Osteoblast (primary cell): ENCODE data around the gene SLC10A4. TPM values are rescaled to one million over a fixed set of nuclear protein-coding genes. Genes with fewer than 3 reads are reported as not detected.
A peak's percentile ranks its signal among the peaks of the same experiment; 100 is the strongest.
"Not testable (repeated sequence)": the region's sequence is repeated elsewhere in the genome, so short reads cannot be mapped to it uniquely, and the experiment has no call there.

Experiments used
- DNase-seq: peaks from one replicate; pipeline ENCODE4 v3.0.0; 2011; ENCODE audit warnings: low spot score, mixed read lengths; ENCODE audit not compliant: insufficient read length; ENCODE audit errors: missing footprints
- H2AFZ ChIP-seq: 2 replicates; pipeline ENCODE4 v1.6.0; 2011; ENCODE audit warnings: mild to moderate bottlenecking, low read length
- H3K27ac ChIP-seq: 2 replicates; pipeline ENCODE4 v1.5.1; 2011; ENCODE audit warnings: mild to moderate bottlenecking, low read depth, low read length, moderate library complexity
- H3K27me3 ChIP-seq: 2 replicates; pipeline ENCODE4 v1.6.0; 2012; ENCODE audit warnings: mild to moderate bottlenecking, control low read depth, inconsistent platforms, low read length, moderate library complexity; ENCODE audit not compliant: insufficient read depth
- H3K36me3 ChIP-seq: 2 replicates; pipeline ENCODE4 v1.5.1; 2011; ENCODE audit warnings: mild to moderate bottlenecking, low read length, control low read depth, moderate library complexity; ENCODE audit not compliant: insufficient read depth
- H3K4me1 ChIP-seq: 2 replicates; pipeline ENCODE4 v1.5.1; 2011; ENCODE audit warnings: mild to moderate bottlenecking, low read length, control low read depth, moderate library complexity; ENCODE audit not compliant: insufficient read depth
- H3K4me2 ChIP-seq: 2 replicates; pipeline ENCODE4 v1.6.0; 2011; ENCODE audit warnings: mild to moderate bottlenecking, low read length; ENCODE audit not compliant: insufficient read depth
- H3K4me3 ChIP-seq: fragments of 200-600 bp; sonication (generic); 3 replicates; pipeline ENCODE4 v1.5.1; 2012; ENCODE audit warnings: mild to moderate bottlenecking, low read length, inconsistent platforms; ENCODE audit not compliant: insufficient read depth
- H3K79me2 ChIP-seq: 2 replicates; pipeline ENCODE4 v1.6.0; 2012; ENCODE audit warnings: mild to moderate bottlenecking, low read length, control low read depth, inconsistent platforms; ENCODE audit not compliant: insufficient read depth
- H3K9me3 ChIP-seq: 2 replicates; pipeline ENCODE4 v1.5.1; 2011; ENCODE audit warnings: low read depth, low read length, control low read depth
- H4K20me1 ChIP-seq: 2 replicates; pipeline ENCODE4 v1.6.0; 2012; ENCODE audit warnings: mild to moderate bottlenecking, low read length, control low read depth; ENCODE audit not compliant: insufficient read depth
- total RNA-seq: library from RNA; depleted of rRNA; stranded (reverse); fragments of >200 nt; gene quantifications from 2 replicates; pipeline ENCODE4 v1.2.3, GENCODE V29; 2012
- TF ChIP-seq, protein P1 (sequence below): IDR thresholded peaks from 2 replicates; pipeline ENCODE4 v1.5.1; 2011; ENCODE audit warnings: mild to moderate bottlenecking, low read depth, low read length, moderate library complexity; ENCODE audit errors: extremely low read depth

SLC10A4 gene
- not detected in 2 replicates for total RNA-seq

- Histone ChIP-seq H4K20me1 (no peaks in the 10 kb centered on the region), H3K4me3 (peak within 1 kb of the TSS; percentile 27), H3K4me2 (no peak within 1 kb of the TSS), H2AFZ (peak within 1 kb of the TSS; percentile 62), H3K9me3 (no peaks in the 10 kb centered on the region), H3K79me2 (no peaks in the 10 kb centered on the region), H3K27me3 (peaks cover 71% of the 10 kb centered on the region), H3K4me1 (no peaks in the 10 kb centered on the region), H3K36me3 (no peaks in the 10 kb centered on the region), H3K27ac (no peak within 1 kb of the TSS)
- TF ChIP-seq, protein P1, sequence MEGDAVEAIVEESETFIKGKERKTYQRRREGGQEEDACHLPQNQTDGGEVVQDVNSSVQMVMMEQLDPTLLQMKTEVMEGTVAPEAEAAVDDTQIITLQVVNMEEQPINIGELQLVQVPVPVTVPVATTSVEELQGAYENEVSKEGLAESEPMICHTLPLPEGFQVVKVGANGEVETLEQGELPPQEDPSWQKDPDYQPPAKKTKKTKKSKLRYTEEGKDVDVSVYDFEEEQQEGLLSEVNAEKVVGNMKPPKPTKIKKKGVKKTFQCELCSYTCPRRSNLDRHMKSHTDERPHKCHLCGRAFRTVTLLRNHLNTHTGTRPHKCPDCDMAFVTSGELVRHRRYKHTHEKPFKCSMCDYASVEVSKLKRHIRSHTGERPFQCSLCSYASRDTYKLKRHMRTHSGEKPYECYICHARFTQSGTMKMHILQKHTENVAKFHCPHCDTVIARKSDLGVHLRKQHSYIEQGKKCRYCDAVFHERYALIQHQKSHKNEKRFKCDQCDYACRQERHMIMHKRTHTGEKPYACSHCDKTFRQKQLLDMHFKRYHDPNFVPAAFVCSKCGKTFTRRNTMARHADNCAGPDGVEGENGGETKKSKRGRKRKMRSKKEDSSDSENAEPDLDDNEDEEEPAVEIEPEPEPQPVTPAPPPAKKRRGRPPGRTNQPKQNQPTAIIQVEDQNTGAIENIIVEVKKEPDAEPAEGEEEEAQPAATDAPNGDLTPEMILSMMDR = no peak
- DNase-seq = peak; percentile 79
Observed at GRCh38 chr4:48483006-48483776, at the start of gene SLC10A4. SLC10A4 (plus strand) TSS chr4:48483343; CDS start chr4:48483562, 219 bp downstream.

- Histone ChIP-seq H3K79me2 (no peaks in the 10 kb centered on the region), H3K36me3 (no peaks in the 10 kb centered on the region), H2AFZ (no peak overlapping the region), H4K20me1 (no peaks in the 10 kb centered on the region), H3K4me2 (no peak overlapping the region), H3K4me3 (no peak overlapping the region), H3K9me3 (no peaks in the 10 kb centered on the region), H3K27ac (no peak overlapping the region), H3K27me3 (peaks cover 2% of the 10 kb centered on the region), H3K4me1 (no peaks in the 10 kb centered on the region)
- DNase-seq = no peak
- TF ChIP-seq, protein P1 = no peak
Observed at GRCh38 chr4:48436318-48436717, 46.8 kb upstream of the SLC10A4 start.

- H3K4me1 ChIP-seq = no peaks in the 10 kb centered on the region
- H3K79me2 ChIP-seq = no peaks in the 10 kb centered on the region
- no peak overlapping the region for H3K4me3 ChIP-seq
- H2AFZ ChIP-seq = no peak overlapping the region
- no peaks in the 10 kb centered on the region for H3K9me3 ChIP-seq
- TF ChIP-seq, protein P1 = no peak
- H4K20me1 ChIP-seq = no peaks in the 10 kb centered on the region
- H3K36me3 ChIP-seq = no peaks in the 10 kb centered on the region
- H3K27me3 ChIP-seq = peaks cover 2% of the 10 kb centered on the region
- no peak overlapping the region for H3K4me2 ChIP-seq
- no peak for DNase-seq
- no peak overlapping the region for H3K27ac ChIP-seq
Observed at GRCh38 chr4:48439988-48440387, 43.2 kb upstream of the SLC10A4 start.

GRCh38 chr4:48440914-48441313, 42.2 kb upstream of the SLC10A4 start:
- DNase-seq, H3K36me3 ChIP-seq, H2AFZ ChIP-seq, H3K79me2 ChIP-seq, H3K4me2 ChIP-seq, H3K4me1 ChIP-seq, H3K4me3 ChIP-seq, H3K27me3 ChIP-seq, H3K27ac ChIP-seq, H3K9me3 ChIP-seq, H4K20me1 ChIP-seq: not testable (repeated sequence)
